Liver (tissue), 9 donors: ENCODE data around the gene DNAJC12. TPM values are rescaled to one million over a fixed set of nuclear protein-coding genes. Genes with fewer than 3 reads are reported as not detected.

ENCODE experiments used
- DNase-seq: peaks from one replicate; pipeline ENCODE4 v3.0.0-alpha.2; 2017; ENCODE audit warnings: low spot score
- H3K27ac ChIP-seq, 2 donors: one replicate each; pipeline ENCODE4 v1.7.0; 2013; ENCODE audit warnings: inconsistent platforms in 2 of 2, low read length in 2 of 2, control low read depth in 1 of 2, low read depth in 1 of 2, mild to moderate bottlenecking in 1 of 2
- H3K27me3 ChIP-seq, 4 donors: one replicate each; pipeline versions ENCODE4 v1.6.1 to v1.7.0; 2013; ENCODE audit warnings: low read length in 3 of 4, inconsistent platforms in 1 of 4, mild to moderate bottlenecking in 1 of 4, moderate library complexity in 1 of 4; ENCODE audit not compliant: control insufficient read depth in 4 of 4, insufficient read depth in 4 of 4
- H3K36me3 ChIP-seq, 4 donors: one replicate each; pipeline versions ENCODE4 v1.6.1 to v1.7.0; 2013; ENCODE audit warnings: low read length in 3 of 4, mild to moderate bottlenecking in 3 of 4, low read depth in 1 of 4, moderate library complexity in 1 of 4; ENCODE audit not compliant: control insufficient read depth in 4 of 4, insufficient read depth in 3 of 4
- H3K4me1 ChIP-seq, 4 donors: one replicate each; pipeline versions ENCODE4 v1.6.1 to v1.7.0; 2013; ENCODE audit warnings: low read length in 3 of 4, mild to moderate bottlenecking in 3 of 4, moderate library complexity in 1 of 4; ENCODE audit not compliant: control insufficient read depth in 4 of 4, insufficient read depth in 4 of 4
- H3K4me3 ChIP-seq, 3 donors: one replicate each; pipeline versions ENCODE4 v1.6.1 to v1.7.0; 2013; ENCODE audit warnings: low read length in 3 of 3, control low read depth in 1 of 3, low read depth in 1 of 3, mild to moderate bottlenecking in 1 of 3
- H3K9ac ChIP-seq, 2 donors: one replicate each; pipeline ENCODE4 v1.7.0; 2013; ENCODE audit warnings: low read length in 2 of 2, mild to moderate bottlenecking in 2 of 2, moderate library complexity in 2 of 2, control low read depth in 1 of 2, low read depth in 1 of 2
- H3K9me3 ChIP-seq, 4 donors: one replicate each; pipeline versions ENCODE4 v1.6.1 to v1.7.0; 2013; ENCODE audit warnings: low read length in 3 of 4; ENCODE audit not compliant: control insufficient read depth in 4 of 4
- ATF3 ChIP-seq: IDR thresholded peaks from 2 replicates; pipeline ENCODE4 v1.6.1; 2016; ENCODE audit warnings: antibody characterized with exemption
- CTCF ChIP-seq: fragments of 150-350 bp; IDR thresholded peaks from 2 replicates; pipeline ENCODE4 v1.5.1; 2017; ENCODE audit warnings: improper control_type of control experiment, low read depth, low read length; ENCODE audit not compliant: missing input control
- EGR1 ChIP-seq, 2 donors: IDR thresholded peaks; 2 replicates each; pipeline ENCODE4 v1.6.1; 2016 to 2018; ENCODE audit warnings: antibody characterized with exemption in 2 of 2, low read depth in 2 of 2
- FOXA1 ChIP-seq: IDR thresholded peaks from 2 replicates; pipeline ENCODE4 v1.6.1; 2016; ENCODE audit warnings: antibody characterized with exemption
- FOXA2 ChIP-seq: IDR thresholded peaks from 2 replicates; pipeline ENCODE4 v1.6.1; 2016; ENCODE audit warnings: antibody characterized with exemption
- GABPA ChIP-seq, 2 donors: IDR thresholded peaks in 1 of 2; conservative IDR thresholded peaks in 1 of 2; 2 replicates each; pipeline ENCODE4 v1.6.1; 2016; ENCODE audit warnings: antibody characterized with exemption in 2 of 2, mild to moderate bottlenecking in 1 of 2, moderate library complexity in 1 of 2
- HNF4A ChIP-seq, 2 donors: conservative IDR thresholded peaks; 2 replicates each; pipeline ENCODE4 v1.6.1; 2016; ENCODE audit warnings: antibody characterized with exemption in 2 of 2, mild to moderate bottlenecking in 2 of 2
- HNF4G ChIP-seq: IDR thresholded peaks from 2 replicates; pipeline ENCODE4 v1.6.1; 2016; ENCODE audit warnings: antibody characterized with exemption
- JUND ChIP-seq, 2 donors: IDR thresholded peaks; 2 replicates each; pipeline ENCODE4 v1.6.1; 2016; ENCODE audit warnings: antibody characterized with exemption in 2 of 2
- MAX ChIP-seq: IDR thresholded peaks from 2 replicates; pipeline ENCODE4 v1.6.1; 2016; ENCODE audit warnings: antibody characterized with exemption
- NR2F2 ChIP-seq: IDR thresholded peaks from 2 replicates; pipeline ENCODE4 v1.6.1; 2016; ENCODE audit warnings: antibody characterized with exemption
- RAD21 ChIP-seq, 2 donors: IDR thresholded peaks; 2 replicates each; pipeline ENCODE4 v1.6.1; 2016; ENCODE audit warnings: antibody characterized with exemption in 2 of 2, mild to moderate bottlenecking in 2 of 2
- REST ChIP-seq: IDR thresholded peaks from 2 replicates; pipeline ENCODE4 v1.6.1; 2016; ENCODE audit warnings: antibody characterized with exemption, mild to moderate bottlenecking
- SP1 ChIP-seq: IDR thresholded peaks from 2 replicates; pipeline ENCODE4 v1.6.1; 2018; ENCODE audit warnings: antibody characterized with exemption, mild to moderate bottlenecking
- TAF1 ChIP-seq: conservative IDR thresholded peaks from 2 replicates; pipeline ENCODE4 v1.6.1; 2016; ENCODE audit warnings: antibody characterized with exemption, mild to moderate bottlenecking
- YY1 ChIP-seq: IDR thresholded peaks from 2 replicates; pipeline ENCODE4 v1.6.1; 2016; ENCODE audit warnings: antibody characterized with exemption, mild to moderate bottlenecking
- WGBS: extraction: QIAGEN DNeasy Blood & Tissue Kit; methylation state at CpG from one replicate; pipeline ENCODE4 v1.1.7; 2013; 5-methylcytosine and 5-hydroxymethylcytosine counted together
- polyA plus RNA-seq, 2 donors: library from polyadenylated mRNA; stranded (reverse) in 1 of 2; unstranded in 1 of 2; fragments of 200-250 nt in 1 of 2; fragments of >200 nt in 1 of 2; fragmentation: Nextera tagmentation in 1 of 2; extraction: Ambion mirVana in 1 of 2; gene quantifications; one replicate each; pipeline versions ENCODE4 v1.2.1 to v1.2.3, GENCODE V29; 2013 to 2015
- total RNA-seq, 2 donors: library from RNA; depleted of rRNA; stranded (reverse); fragments of >200 nt; gene quantifications; one replicate each; pipeline ENCODE4 v1.2.3, GENCODE V29; 2014
- TF ChIP-seq, protein P1 (sequence below): IDR thresholded peaks from 2 replicates; pipeline ENCODE4 v1.6.1; 2016; ENCODE audit warnings: antibody characterized with exemption
- donor health status: healthy.
- donor health status: healthy.
- donor health status: healthy.
- donor health status: healthy.
- donor health status: healthy.

DNAJC12 gene
- total and polyA plus RNA-seq, 4 donors = 16.4 to 51.3 (median 32.8) TPM

GRCh38 chr10:67772894-67773511 is 65.0 kb downstream of the DNAJC12 start (continued):
- TF ChIP-seq REST (no peak), RAD21 (IDR thresholded peaks at IDR 0.05) (no peak)

- WGBS = 92% methylated on average over 1 of the region's 1 CpG
- no peaks in the 10 kb centered on the region for H3K4me1 ChIP-seq
- H3K4me3 ChIP-seq = no peak overlapping the region
- no peaks in the 10 kb centered on the region for H3K27me3 ChIP-seq
- no peak overlapping the region for H3K9ac ChIP-seq
- no peak for DNase-seq
- H3K9me3 ChIP-seq = no peaks in the 10 kb centered on the region
- TF ChIP-seq ATF3 (no peak), SP1 (no peak), EGR1 (IDR thresholded peaks at IDR 0.05; ENCODE audit: low read depth in 2 of 2) (no peak), FOXA1 (no peak), HNF4G (no peak), NR2F2 (no peak), MAX (no peak), GABPA (IDR thresholded peaks at IDR 0.05 in 1 of 2, conservative IDR thresholded peaks at IDR 0.05 in 1 of 2) (no peak), RAD21 (IDR thresholded peaks at IDR 0.05) (no peak)
- TF ChIP-seq, protein P1, sequence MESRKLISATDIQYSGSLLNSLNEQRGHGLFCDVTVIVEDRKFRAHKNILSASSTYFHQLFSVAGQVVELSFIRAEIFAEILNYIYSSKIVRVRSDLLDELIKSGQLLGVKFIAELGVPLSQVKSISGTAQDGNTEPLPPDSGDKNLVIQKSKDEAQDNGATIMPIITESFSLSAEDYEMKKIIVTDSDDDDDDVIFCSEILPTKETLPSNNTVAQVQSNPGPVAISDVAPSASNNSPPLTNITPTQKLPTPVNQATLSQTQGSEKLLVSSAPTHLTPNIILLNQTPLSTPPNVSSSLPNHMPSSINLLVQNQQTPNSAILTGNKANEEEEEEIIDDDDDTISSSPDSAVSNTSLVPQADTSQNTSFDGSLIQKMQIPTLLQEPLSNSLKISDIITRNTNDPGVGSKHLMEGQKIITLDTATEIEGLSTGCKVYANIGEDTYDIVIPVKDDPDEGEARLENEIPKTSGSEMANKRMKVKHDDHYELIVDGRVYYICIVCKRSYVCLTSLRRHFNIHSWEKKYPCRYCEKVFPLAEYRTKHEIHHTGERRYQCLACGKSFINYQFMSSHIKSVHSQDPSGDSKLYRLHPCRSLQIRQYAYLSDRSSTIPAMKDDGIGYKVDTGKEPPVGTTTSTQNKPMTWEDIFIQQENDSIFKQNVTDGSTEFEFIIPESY = no peak
- H3K27ac ChIP-seq = no peak overlapping the region
- H3K36me3 ChIP-seq = no peaks in the 10 kb centered on the region
These were observed 65.8 kb downstream of the DNAJC12 start for GRCh38 chr10:67772151-67772550.

DNA sequence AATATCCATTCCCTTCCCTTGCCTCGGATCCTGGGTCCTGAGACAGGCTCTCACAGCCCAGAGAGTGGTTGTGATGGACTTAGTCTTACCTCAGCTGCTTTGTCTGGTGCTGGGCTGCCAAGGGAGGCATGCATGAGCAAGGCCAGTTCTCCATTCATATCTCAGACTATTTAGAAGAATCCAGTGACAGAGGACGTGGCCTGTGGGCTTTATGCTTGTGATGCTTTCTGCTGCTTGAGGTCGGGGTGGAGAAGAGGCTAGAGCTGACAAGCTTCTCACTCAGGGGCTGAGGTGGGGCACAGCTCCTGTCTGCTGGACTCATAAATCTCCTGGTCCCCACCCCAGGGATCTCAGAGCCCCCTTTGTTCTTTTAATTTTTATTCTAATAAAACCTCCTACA is 66.8 kb downstream of the DNAJC12 start:
- no peak overlapping the region for H3K9ac ChIP-seq
- no peaks in the 10 kb centered on the region for H3K4me1 ChIP-seq
- H3K27me3 ChIP-seq = no peaks in the 10 kb centered on the region
- no peak overlapping the region for H3K4me3 ChIP-seq
- H3K9me3 ChIP-seq = no peaks in the 10 kb centered on the region
- 77% methylated on average over 3 of the region's 3 CpGs for WGBS
- no peak for DNase-seq
- H3K27ac ChIP-seq = no peak overlapping the region
- no peaks in the 10 kb centered on the region for H3K36me3 ChIP-seq
- no peak for TF ChIP-seq YY1
- no peak for TF ChIP-seq JUND (IDR thresholded peaks at IDR 0.05)
- no peak for TF ChIP-seq MAX
- TF ChIP-seq GABPA (IDR thresholded peaks at IDR 0.05 in 1 of 2, conservative IDR thresholded peaks at IDR 0.05 in 1 of 2) = no peak
- TF ChIP-seq ATF3 = no peak
- TF ChIP-seq RAD21 (IDR thresholded peaks at IDR 0.05) = no peak
- TF ChIP-seq REST = no peak
- TF ChIP-seq FOXA2 = no peak
- no peak for TF ChIP-seq CTCF
- no peak for TF ChIP-seq HNF4A (conservative IDR thresholded peaks at IDR 0.05)
- no peak for TF ChIP-seq NR2F2
- TF ChIP-seq TAF1 = no peak
- TF ChIP-seq EGR1 (IDR thresholded peaks at IDR 0.05; ENCODE audit: low read depth in 2 of 2) = no peak
- TF ChIP-seq HNF4G = no peak
- no peak for TF ChIP-seq SP1
- no peak for TF ChIP-seq FOXA1
